Naive thymus-derived CD4-positive, alpha-beta T cell (primary cell): Measurements from ENCODE around the gene CA10. TPM values are rescaled to one million over a fixed set of nuclear protein-coding genes. Genes with fewer than 3 reads are reported as not detected.
A peak's percentile ranks its signal among the peaks of the same experiment; 100 is the strongest.

Experiments used
- ATAC-seq: fragments of 150-1000 bp; cut with Tn5 transposase; 2 replicates; pipeline ENCODE4 v1.10.0; 2021; ENCODE audit warnings: mild to moderate bottlenecking, moderate library complexity
- CTCF ChIA-PET: fragments of 350-600 bp; sonication (Branson Sonifier 250); formaldehyde crosslinking; loops from one replicate; lab custom pipeline; 2021; ENCODE audit warnings: antibody characterized with exemption; lab: Charles Lee
- POLR2A ChIA-PET: fragments of 350-600 bp; sonication (Branson Sonifier 250); formaldehyde crosslinking; loops from one replicate; lab custom pipeline; 2021; ENCODE audit warnings: antibody characterized with exemption, inconsistent platforms; lab: Charles Lee
- DNase-seq, 9 donors: peaks; one replicate each; pipeline versions ENCODE4 v3.0.0 to v3.0.0-alpha.2; 2020 to 2022; ENCODE audit warnings: mixed read lengths in 1 of 9
- H3K27ac ChIP-seq: one replicate; pipeline ENCODE4 v1.7.0; 2013; ENCODE audit warnings: mild to moderate bottlenecking, low read depth, low read length, moderate library complexity
- H3K27me3 ChIP-seq, 2 donors: one replicate each; pipeline ENCODE4 v1.7.0; 2013; ENCODE audit warnings: low read length in 2 of 2, mild to moderate bottlenecking in 2 of 2, moderate library complexity in 2 of 2; ENCODE audit not compliant: control insufficient read depth in 2 of 2, insufficient read depth in 2 of 2
- H3K36me3 ChIP-seq, 3 experiments: 1 replicate in 2 of 3; 2 replicates in 1 of 3; pipeline ENCODE4 v1.7.0; 2013; ENCODE audit warnings: low read length in 3 of 3, mild to moderate bottlenecking in 3 of 3, moderate library complexity in 1 of 3; ENCODE audit not compliant: insufficient read depth in 3 of 3, control insufficient read depth in 2 of 3
- H3K4me1 ChIP-seq, 2 donors: one replicate each; pipeline ENCODE4 v1.7.0; 2013; ENCODE audit warnings: low read length in 2 of 2, mild to moderate bottlenecking in 2 of 2, moderate library complexity in 1 of 2; ENCODE audit not compliant: control insufficient read depth in 2 of 2, insufficient read depth in 2 of 2
- H3K4me3 ChIP-seq: 2 replicates; pipeline ENCODE4 v1.7.0; 2013; ENCODE audit warnings: mild to moderate bottlenecking, low read length
- H3K9me3 ChIP-seq, 3 experiments: 1 replicate in 2 of 3; 2 replicates in 1 of 3; pipeline ENCODE4 v1.7.0; 2013; ENCODE audit warnings: low read length in 3 of 3; ENCODE audit not compliant: control insufficient read depth in 2 of 3
- H3K27ac Mint-ChIP-seq, 9 donors: one replicate each; pipeline ENCODE4 v1.8.0; 2020 to 2022; ENCODE audit warnings: mixed read lengths in 9 of 9, mild to moderate bottlenecking in 8 of 9, moderate library complexity in 5 of 9, inconsistent platforms in 2 of 9
- H3K27me3 Mint-ChIP-seq, 5 donors: one replicate each; pipeline ENCODE4 v1.8.0; 2021 to 2022; ENCODE audit warnings: mixed read lengths in 5 of 5, mild to moderate bottlenecking in 1 of 5
- H3K36me3 Mint-ChIP-seq, 5 donors: one replicate each; pipeline ENCODE4 v1.8.0; 2020 to 2022; ENCODE audit warnings: mixed read lengths in 5 of 5, mild to moderate bottlenecking in 3 of 5, inconsistent platforms in 1 of 5
- H3K4me1 Mint-ChIP-seq, 7 donors: one replicate each; pipeline ENCODE4 v1.8.0; 2020 to 2022; ENCODE audit warnings: mixed read lengths in 7 of 7, mild to moderate bottlenecking in 3 of 7, inconsistent platforms in 1 of 7
- H3K4me3 Mint-ChIP-seq, 10 donors: one replicate each; pipeline ENCODE4 v1.8.0; 2020 to 2022; ENCODE audit warnings: mild to moderate bottlenecking in 10 of 10, mixed read lengths in 10 of 10, moderate library complexity in 6 of 10, inconsistent platforms in 2 of 10
- H3K9me3 Mint-ChIP-seq, 11 donors: one replicate each; pipeline ENCODE4 v1.8.0; 2020 to 2022; ENCODE audit warnings: mixed read lengths in 11 of 11, mild to moderate bottlenecking in 4 of 11, inconsistent platforms in 1 of 11, moderate library complexity in 1 of 11
- intact Hi-C, 2 donors: fragments of 100-400 bp; cut with micrococcal nuclease; formaldehyde crosslinking; loops; one replicate each; pipeline ENCODE4 v1.15.1; 2023
- polyA plus RNA-seq, 2 donors: library from polyadenylated mRNA; unstranded; fragments of 300-500 nt; fragmentation: Illumina TruSeq; gene quantifications; one replicate each; pipeline ENCODE4 v1.2.3, GENCODE V29; 2021
- total RNA-seq, 6 experiments: library from RNA in 5 of 6; stranded (reverse) in 5 of 6; gene quantifications; 1 replicate in 5 of 6; 2 replicates in 1 of 6; pipeline ENCODE4 v1.2.3 and lab custom pipeline; 2021 to 2026

CA10 gene
- total and polyA plus RNA-seq, 7 experiments from 2014 or later = not detected

DNA sequence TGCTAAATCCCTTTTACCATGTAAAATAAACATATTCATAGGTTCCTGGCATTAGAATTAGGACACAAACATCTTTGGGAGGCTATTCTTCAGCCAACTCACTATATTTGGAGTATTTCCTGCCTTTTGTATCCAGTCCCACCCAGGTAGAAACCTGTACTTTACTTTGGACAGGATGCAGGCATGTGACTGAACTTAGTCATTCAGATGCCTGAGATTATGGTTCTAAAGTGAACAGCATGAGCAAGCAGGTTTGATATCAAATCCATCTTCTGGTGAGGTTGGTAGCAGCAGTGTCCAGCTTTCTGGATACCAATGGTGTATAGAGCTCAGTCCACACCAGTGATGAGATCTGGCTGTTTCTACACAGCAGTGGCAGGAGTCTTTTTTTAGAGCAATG lies 20.2 kb downstream of the CA10 start:
- Histone ChIP-seq H3K4me1 (no peaks in the 10 kb centered on the region), H3K36me3 (no peaks in the 10 kb centered on the region), H3K27ac (no peak overlapping the region), H3K4me3 (no peak overlapping the region), H3K9me3 (no peaks in the 10 kb centered on the region), H3K27me3 (no peaks in the 10 kb centered on the region)
- Mint-ChIP-seq H3K27me3 (peaks cover 0 to 22% (median 12%) of the 10 kb centered on the region in 5 donors), H3K27ac (no peak overlapping the region), H3K9me3 (peaks cover 0 to 5% (median 0%) of the 10 kb centered on the region in 11 donors), H3K4me3 (no peak overlapping the region), H3K36me3 (no peaks in the 10 kb centered on the region), H3K4me1 (no peaks in the 10 kb centered on the region)
- intact Hi-C loops = no loop called here
- DNase-seq (no peak), ATAC-seq (no peak)
- POLR2A ChIA-PET = no interaction called here
- CTCF ChIA-PET = interaction anchor here (0.6 kb wide), 1 partner anchor 360 kb away, joined by 3 read pairs; no protein-coding TSS in a partner anchor

DNA sequence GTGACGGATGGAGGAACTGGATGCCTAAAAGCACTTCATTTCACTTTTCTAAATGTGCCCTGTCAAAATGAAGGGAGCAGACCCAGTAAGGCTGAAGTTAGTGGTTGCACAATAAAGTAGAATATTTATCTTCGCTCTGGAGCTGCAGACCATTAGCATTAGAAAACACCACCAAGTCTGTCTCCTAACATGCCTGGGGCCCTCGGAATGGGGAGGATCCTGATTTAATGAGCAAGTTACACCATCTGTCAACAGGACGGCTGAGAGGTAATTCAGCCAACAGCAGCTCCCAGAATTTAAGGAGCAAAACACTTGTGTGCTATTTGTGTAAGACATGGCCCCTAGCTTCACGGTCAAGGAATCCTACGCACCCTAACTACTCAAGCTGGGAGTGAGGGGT lies 22.3 kb downstream of the CA10 start:
- Mint-ChIP-seq H3K36me3 (no peaks in the 10 kb centered on the region), H3K9me3 (peaks cover 0 to 5% (median 0%) of the 10 kb centered on the region in 11 donors), H3K27me3 (peaks cover 0 to 17% (median 10%) of the 10 kb centered on the region in 5 donors), H3K27ac (no peak overlapping the region), H3K4me1 (no peaks in the 10 kb centered on the region), H3K4me3 (no peak overlapping the region)
- ATAC-seq (no peak), DNase-seq (no peak)
- H3K36me3 ChIP-seq = no peaks in the 10 kb centered on the region
- H3K4me3 ChIP-seq = no peak overlapping the region
- ChIA-PET CTCF (no interaction called here), POLR2A (no interaction called here)
- H3K27me3 ChIP-seq = no peaks in the 10 kb centered on the region
- no peaks in the 10 kb centered on the region for H3K9me3 ChIP-seq
- H3K4me1 ChIP-seq = no peaks in the 10 kb centered on the region
- intact Hi-C loops = no loop called here
- no peak overlapping the region for H3K27ac ChIP-seq

DNA sequence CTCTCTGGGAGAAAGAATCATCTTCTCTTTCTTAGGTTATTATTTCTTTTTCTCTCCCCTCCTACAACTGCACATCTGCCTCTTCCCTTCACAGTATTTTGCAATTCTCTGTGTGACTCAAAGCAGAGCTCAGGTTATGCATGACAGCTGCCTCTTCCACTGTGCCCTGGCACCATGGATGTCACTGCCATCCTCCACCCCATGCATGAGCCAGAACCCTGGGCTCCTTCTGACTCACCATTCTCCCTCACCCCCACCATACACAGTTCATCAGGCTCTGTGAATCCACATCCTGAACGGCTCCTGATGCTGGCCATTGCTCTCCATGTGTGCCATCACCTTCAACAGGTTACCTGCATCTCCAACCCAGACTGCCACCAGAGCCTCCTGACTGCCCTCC lies 23.9 kb downstream of the CA10 start:
- CTCF ChIA-PET = no interaction called here
- Mint-ChIP-seq H3K4me3 (peak overlapping the region in 1 of 10 donors; percentile 21), H3K4me1 (no peaks in the 10 kb centered on the region), H3K27ac (no peak overlapping the region), H3K27me3 (peaks cover 0 to 20% (median 14%) of the 10 kb centered on the region in 5 donors), H3K36me3 (no peaks in the 10 kb centered on the region), H3K9me3 (peaks cover 0 to 8% (median under 1%) of the 10 kb centered on the region in 11 donors)
- Histone ChIP-seq H3K4me3 (no peak overlapping the region), H3K4me1 (no peaks in the 10 kb centered on the region), H3K27ac (no peak overlapping the region), H3K36me3 (no peaks in the 10 kb centered on the region), H3K27me3 (no peaks in the 10 kb centered on the region), H3K9me3 (no peaks in the 10 kb centered on the region)
- ATAC-seq (no peak), DNase-seq (no peak)
- intact Hi-C loops = no loop called here
- POLR2A ChIA-PET = no interaction called here

- Mint-ChIP-seq H3K4me1 (no peaks in the 10 kb centered on the region), H3K9me3 (peaks cover 0 to 11% (median 2%) of the 10 kb centered on the region in 11 donors), H3K36me3 (no peaks in the 10 kb centered on the region), H3K27ac (no peak overlapping the region), H3K27me3 (peaks cover 0 to 31% (median 22%) of the 10 kb centered on the region in 5 donors), H3K4me3 (no peak overlapping the region)
- no peak overlapping the region for H3K4me3 ChIP-seq
- intact Hi-C loops = no loop called here
- ChIA-PET POLR2A (no interaction called here), CTCF (no interaction called here)
- H3K27ac ChIP-seq = no peak overlapping the region
- H3K36me3 ChIP-seq = no peaks in the 10 kb centered on the region
- no peaks in the 10 kb centered on the region for H3K9me3 ChIP-seq
- ATAC-seq (no peak), DNase-seq (no peak)
- no peaks in the 10 kb centered on the region for H3K4me1 ChIP-seq
- H3K27me3 ChIP-seq = no peaks in the 10 kb centered on the region
Measured at GRCh38 chr17:52128721-52129120, 29.8 kb downstream of the CA10 start.

DNA sequence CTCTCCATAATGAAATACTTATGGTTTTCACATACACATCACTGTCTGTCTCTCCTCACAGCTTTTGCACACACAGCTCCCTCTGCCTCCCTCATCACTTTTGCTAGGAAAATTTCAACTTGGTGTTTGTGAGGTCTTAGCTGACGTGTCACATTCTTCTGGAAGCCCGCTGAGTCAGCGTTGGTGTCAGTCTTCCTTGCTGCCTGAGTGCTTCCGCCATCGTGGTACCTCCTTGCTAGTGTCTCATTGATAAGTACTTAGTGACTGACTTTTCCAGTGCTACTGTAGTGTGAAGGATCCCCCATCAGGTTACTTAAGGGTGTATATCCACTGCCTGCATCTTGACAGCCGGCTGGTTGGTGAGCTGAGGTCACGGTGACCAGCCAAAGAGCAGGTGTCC lies 33.5 kb downstream of the CA10 start:
- ATAC-seq (no peak), DNase-seq (no peak)
- Mint-ChIP-seq H3K9me3 (peaks cover 0 to 7% (median 0%) of the 10 kb centered on the region in 11 donors), H3K27me3 (peaks cover 0 to 43% (median 35%) of the 10 kb centered on the region in 5 donors), H3K27ac (no peak overlapping the region), H3K4me1 (no peaks in the 10 kb centered on the region), H3K4me3 (no peak overlapping the region), H3K36me3 (no peaks in the 10 kb centered on the region)
- Histone ChIP-seq H3K27ac (no peak overlapping the region), H3K4me1 (no peaks in the 10 kb centered on the region), H3K4me3 (no peak overlapping the region), H3K27me3 (no peaks in the 10 kb centered on the region), H3K36me3 (no peaks in the 10 kb centered on the region), H3K9me3 (no peaks in the 10 kb centered on the region)
- ChIA-PET CTCF (no interaction called here), POLR2A (no interaction called here)
- intact Hi-C loops = no loop called here

DNA sequence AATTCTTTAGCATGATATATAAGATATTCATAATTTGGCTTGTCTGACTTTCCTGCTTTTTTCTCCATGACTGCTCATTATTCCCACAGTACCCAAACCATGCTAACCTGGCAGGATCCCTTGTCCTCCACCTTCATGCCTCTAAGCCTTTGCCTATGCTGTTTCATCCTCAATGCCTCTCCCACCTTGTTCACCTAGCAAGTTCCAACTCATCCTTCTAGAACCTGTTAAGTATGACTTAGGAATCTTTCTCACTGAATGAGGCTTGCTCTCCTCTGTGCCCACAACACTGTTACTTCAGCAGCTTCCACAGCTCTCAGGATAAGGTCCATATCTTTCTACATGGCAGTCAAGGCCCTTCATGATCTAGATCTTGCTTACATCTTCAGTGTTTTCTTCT lies 34.0 kb downstream of the CA10 start:
- no peaks in the 10 kb centered on the region for H3K36me3 Mint-ChIP-seq
- no peak overlapping the region for H3K4me3 Mint-ChIP-seq
- no peaks in the 10 kb centered on the region for H3K4me1 Mint-ChIP-seq
- no peak overlapping the region for H3K27ac Mint-ChIP-seq
- Histone ChIP-seq H3K27me3 (no peaks in the 10 kb centered on the region), H3K9me3 (no peaks in the 10 kb centered on the region), H3K27ac (no peak overlapping the region), H3K4me3 (no peak overlapping the region), H3K4me1 (no peaks in the 10 kb centered on the region), H3K36me3 (no peaks in the 10 kb centered on the region)
- ChIA-PET POLR2A (no interaction called here), CTCF (no interaction called here)
- no peak for DNase-seq
- no peak for ATAC-seq
- peaks cover 0 to 43% (median 34%) of the 10 kb centered on the region in 5 donors for H3K27me3 Mint-ChIP-seq
- peaks cover 0 to 7% (median 0%) of the 10 kb centered on the region in 11 donors for H3K9me3 Mint-ChIP-seq
- intact Hi-C loops = no loop called here

GRCh38 chr17:52120465-52120864 lies 38.0 kb downstream of the CA10 start:
- intact Hi-C loops = no loop called here
- H3K4me1 Mint-ChIP-seq = no peaks in the 10 kb centered on the region
- DNase-seq = no peak
- no peaks in the 10 kb centered on the region for H3K4me1 ChIP-seq
- H3K27me3 ChIP-seq = no peaks in the 10 kb centered on the region
- ATAC-seq = no peak
- no peak overlapping the region for H3K27ac Mint-ChIP-seq
- no peak overlapping the region for H3K4me3 ChIP-seq
- H3K9me3 Mint-ChIP-seq = peaks cover 0 to 21% (median 4%) of the 10 kb centered on the region in 11 donors
- no peaks in the 10 kb centered on the region for H3K9me3 ChIP-seq
- no peaks in the 10 kb centered on the region for H3K36me3 ChIP-seq
- H3K27me3 Mint-ChIP-seq = peaks cover 0 to 39% (median 13%) of the 10 kb centered on the region in 5 donors
- CTCF ChIA-PET = no interaction called here
- H3K4me3 Mint-ChIP-seq = no peak overlapping the region
- H3K36me3 Mint-ChIP-seq = peaks cover 0 to 3% (median 0%) of the 10 kb centered on the region in 5 donors
- H3K27ac ChIP-seq = no peak overlapping the region
- POLR2A ChIA-PET = no interaction called here
